GM21825 (cell line): ENCODE results near the gene ZSCAN12.
A peak's percentile ranks its signal among the peaks of the same experiment; 100 is the strongest.
"Not testable (repeated sequence)": the region's sequence is repeated elsewhere in the genome, so short reads cannot be mapped to it uniquely, and the experiment has no call there.

ENCODE experiments used
- ATAC-seq: cut with Tn5 transposase; IDR thresholded peaks from one replicate; pipeline ENCODE4 v1.9.1; 2021; ENCODE audit warnings: mild to moderate bottlenecking, moderate library complexity; ENCODE audit not compliant: unreplicated experiment

Gene ZSCAN12

GRCh38 chr6:28399350-28400121 lies at the start of gene ZSCAN12:
TSS of gene ZSCAN12 (minus strand) at chr6:28399747. CDS start at chr6:28398405, 1,342 bp downstream.
- ATAC-seq = peak; percentile 87

- no peak for ATAC-seq
These were observed 49.5 kb upstream of the ZSCAN12 start for GRCh38 chr6:28449056-28449455.

- not testable (repeated sequence) for ATAC-seq
These were observed 48.0 kb upstream of the ZSCAN12 start for GRCh38 chr6:28447512-28447906.

GRCh38 chr6:28446818-28447511 lies 47.4 kb upstream of the ZSCAN12 start:
- no peak for ATAC-seq

GRCh38 chr6:28444759-28445158 lies 45.2 kb upstream of the ZSCAN12 start:
- not testable (repeated sequence) for ATAC-seq

GRCh38 chr6:28443112-28443773 lies 43.7 kb upstream of the ZSCAN12 start, which contains the start of gene ZSCAN23:
TSS of gene ZSCAN23 (minus strand) at chr6:28443491. CDS start at chr6:28436266, 7,225 bp downstream.
- ATAC-seq = peak; percentile 94

GRCh38 chr6:28442586-28442985 lies 43.0 kb upstream of the ZSCAN12 start:
- no peak for ATAC-seq

GRCh38 chr6:28436404-28436803 lies 36.9 kb upstream of the ZSCAN12 start:
- no peak for ATAC-seq

- no peak for ATAC-seq
These were observed 33.6 kb upstream of the ZSCAN12 start for GRCh38 chr6:28433119-28433518.

- no peak for ATAC-seq
These were observed 30.2 kb upstream of the ZSCAN12 start for GRCh38 chr6:28429781-28430180.

GRCh38 chr6:28425944-28426541 lies 26.5 kb upstream of the ZSCAN12 start:
- ATAC-seq = no peak

GRCh38 chr6:28424163-28424562 lies 24.6 kb upstream of the ZSCAN12 start:
- ATAC-seq = no peak

- no peak for ATAC-seq
These were observed 24.0 kb upstream of the ZSCAN12 start for GRCh38 chr6:28423546-28423945.

- no peak for ATAC-seq
These were observed 14.1 kb upstream of the ZSCAN12 start for GRCh38 chr6:28413681-28414080.

GRCh38 chr6:28410767-28411166 lies 11.2 kb upstream of the ZSCAN12 start:
- ATAC-seq = no peak

- no peak for ATAC-seq
These were observed 8.7 kb upstream of the ZSCAN12 start for GRCh38 chr6:28408076-28408802.

GRCh38 chr6:28407401-28407800 lies 7.9 kb upstream of the ZSCAN12 start:
- no peak for ATAC-seq

- not testable (repeated sequence) for ATAC-seq
These were observed 4.4 kb upstream of the ZSCAN12 start for GRCh38 chr6:28403923-28404322.

GRCh38 chr6:28402197-28402596 lies 2.6 kb upstream of the ZSCAN12 start:
- no peak for ATAC-seq

- no peak for ATAC-seq
These were observed 1.6 kb upstream of the ZSCAN12 start for GRCh38 chr6:28401172-28401571.

GRCh38 chr6:28400122-28400451 lies 540 bp upstream of the ZSCAN12 start:
- no peak for ATAC-seq
